A549 (cell line): ENCODE results near the gene PTGES2. TPM values are rescaled to one million over a fixed set of nuclear protein-coding genes. Genes with fewer than 3 reads are reported as not detected.

Experiments
- ATAC-seq, 2 experiments: fragments of 200-7000 bp in 1 of 2; fragments of >200 bp in 1 of 2; cut with Nextera tagmentation in 1 of 2; cut with Tn5 transposase in 1 of 2; 3 replicates each; pipeline versions ENCODE4 v1.8.0 to v1.9.1; 2018 to 2020; ENCODE audit warnings: mild to moderate bottlenecking in 1 of 2, moderate library complexity in 1 of 2
- CTCF ChIA-PET: fragments of 300-600 bp; sonication (Branson Sonifier 250); formaldehyde crosslinking; extraction: SDS; loops from one replicate; lab custom pipeline; 2021; ENCODE audit warnings: antibody characterized with exemption, inconsistent platforms; lab: Yijun Ruan, JAX
- POLR2A ChIA-PET: fragments of 350-600 bp; formaldehyde crosslinking; extraction: SDS; loops from one replicate; lab custom pipeline; 2021; ENCODE audit warnings: antibody characterized with exemption, inconsistent platforms; lab: Yijun Ruan, JAX
- DNase-seq, 2 experiments: peaks; one replicate each; pipeline versions ENCODE4 v3.0.0 to v3.0.0-alpha.2; 2011 to 2016; ENCODE audit warnings: low read depth in 1 of 2, low spot score in 1 of 2
- FAIRE-seq: peaks from 2 replicates; lab custom pipeline; 2011; peaks lifted over from hg19 to GRCh38; lab: Jason Lieb, UNC
- H3K27ac ChIP-seq, 2 experiments: fragments of >200 bp; sonication (Bioruptor Twin); formaldehyde crosslinking; 3 replicates each; pipeline ENCODE4 v1.5.1; 2016 to 2017
- H3K4me1 ChIP-seq: fragments of >200 bp; sonication (Bioruptor Twin); formaldehyde crosslinking; 3 replicates; pipeline ENCODE4 v1.6.1; 2016
- H3K4me2 ChIP-seq: fragments of >200 bp; sonication (Bioruptor Twin); formaldehyde crosslinking; 3 replicates; pipeline ENCODE4 v1.6.1; 2016
- H3K4me3 ChIP-seq: fragments of >200 bp; sonication (Bioruptor Twin); formaldehyde crosslinking; 3 replicates; pipeline ENCODE4 v1.5.1; 2016
- H3K9me3 ChIP-seq: fragments of >200 bp; sonication (Bioruptor Twin); formaldehyde crosslinking; 3 replicates; pipeline ENCODE4 v1.6.1; 2016
- CEBPB ChIP-seq, 2 experiments: fragments of >200 bp in 1 of 2; sonication (Bioruptor Twin) in 1 of 2; formaldehyde crosslinking in 1 of 2; IDR thresholded peaks; 2 replicates each; pipeline ENCODE4 v1.6.1; 2012 to 2016
- CHD4 ChIP-seq: fragments of 200-600 bp; sonication (generic); IDR thresholded peaks from 2 replicates; pipeline ENCODE4 v1.6.1; 2016; ENCODE audit warnings: antibody characterized with exemption, mild to moderate bottlenecking, borderline replicate concordance
- CTCF ChIP-seq: fragments of >200 bp; sonication (Bioruptor Twin); formaldehyde crosslinking; IDR thresholded peaks from 3 replicates; pipeline ENCODE4 v1.5.1; 2016
- EHF ChIP-seq: fragments of 250-450 bp; sonication (Bioruptor Pico); IDR thresholded peaks from 2 replicates; pipeline ENCODE4 v1.5.0; 2020; ENCODE audit warnings: mild to moderate bottlenecking
- EHMT2 ChIP-seq: fragments of 200-600 bp; sonication (generic); IDR thresholded peaks from 2 replicates; pipeline ENCODE4 v1.6.1; 2016; ENCODE audit warnings: antibody characterized with exemption, low read depth, mild to moderate bottlenecking, moderate library complexity
- FOSL2 ChIP-seq, 2 experiments: fragments of 450-650 bp in 1 of 2; fragments of >200 bp in 1 of 2; sonication (Bioruptor Twin) in 1 of 2; formaldehyde crosslinking; IDR thresholded peaks; 2 replicates each; pipeline versions ENCODE4 v1.5.0 to v1.6.1; 2016 to 2020; ENCODE audit warnings: mild to moderate bottlenecking in 1 of 2, moderate library complexity in 1 of 2
- FOXS1 ChIP-seq: fragments of 250-450 bp; sonication (Bioruptor Pico); IDR thresholded peaks from 2 replicates; pipeline ENCODE4 v1.5.0; 2020; ENCODE audit warnings: mild to moderate bottlenecking, moderate library complexity
- HDAC2 ChIP-seq: fragments of 200-600 bp; sonication (generic); IDR thresholded peaks from 2 replicates; pipeline ENCODE4 v1.6.1; 2016
- HES2 ChIP-seq: fragments of >200 bp; sonication (Bioruptor Twin); formaldehyde crosslinking; IDR thresholded peaks from 2 replicates; pipeline ENCODE4 v1.6.1; 2016
- HEYL ChIP-seq: fragments of 250-450 bp; sonication (Bioruptor Pico); IDR thresholded peaks from 2 replicates; pipeline ENCODE4 v1.8.0; 2021; ENCODE audit warnings: mild to moderate bottlenecking, moderate library complexity
- HOXA7 ChIP-seq: fragments of 250-450 bp; sonication (Bioruptor Pico); IDR thresholded peaks from 2 replicates; pipeline ENCODE4 v1.5.0; 2020; ENCODE audit warnings: mild to moderate bottlenecking, moderate library complexity
- HOXB13 ChIP-seq: fragments of 250-450 bp; sonication (Bioruptor Pico); IDR thresholded peaks from 2 replicates; pipeline ENCODE4 v1.5.0; 2020; ENCODE audit warnings: low read depth, mild to moderate bottlenecking, moderate library complexity
- JUN ChIP-seq, 2 experiments: fragments of >200 bp; sonication (Bioruptor Twin); formaldehyde crosslinking; IDR thresholded peaks; 2 replicates in 1 of 2; 3 replicates in 1 of 2; pipeline ENCODE4 v1.6.1; 2016 to 2017
- KDM1A ChIP-seq: fragments of 200-600 bp; sonication (generic); IDR thresholded peaks from 2 replicates; pipeline ENCODE4 v1.6.1; 2016; ENCODE audit warnings: low read depth, mild to moderate bottlenecking
- MAFK ChIP-seq: fragments of 450-650 bp; IDR thresholded peaks from 2 replicates; pipeline ENCODE4 v1.6.1; 2014; ENCODE audit not compliant: partially characterized antibody
- MAZ ChIP-seq: fragments of 150-350 bp; IDR thresholded peaks from 2 replicates; pipeline ENCODE4 v1.6.1; 2014; ENCODE audit warnings: antibody characterized with exemption, low read depth, low read length, borderline replicate concordance
- MYC ChIP-seq: IDR thresholded peaks from 2 replicates; pipeline ENCODE4 v1.6.1; 2012; ENCODE audit warnings: mild to moderate bottlenecking, inconsistent platforms, low read length, improper control_type of control experiment, borderline replicate concordance
- NFE2L2 ChIP-seq: fragments of 150-350 bp; conservative IDR thresholded peaks from 2 replicates; pipeline ENCODE4 v1.6.1; 2014; ENCODE audit warnings: low read length
- NPAS2 ChIP-seq: fragments of 250-450 bp; sonication (Bioruptor Pico); IDR thresholded peaks from 2 replicates; pipeline ENCODE4 v1.8.0; 2022; ENCODE audit warnings: mild to moderate bottlenecking, moderate library complexity, borderline replicate concordance
- POLR2A ChIP-seq: IDR thresholded peaks from 2 replicates; pipeline ENCODE4 v1.6.1; 2012; ENCODE audit warnings: mild to moderate bottlenecking, low read length
- RARB ChIP-seq: fragments of 250-450 bp; sonication (Bioruptor Pico); IDR thresholded peaks from 2 replicates; pipeline ENCODE4 v1.8.0; 2021; ENCODE audit warnings: mild to moderate bottlenecking, moderate library complexity
- RNF2 ChIP-seq: fragments of 200-600 bp; sonication (generic); IDR thresholded peaks from 2 replicates; pipeline ENCODE4 v1.6.1; 2016; ENCODE audit warnings: low read depth, mild to moderate bottlenecking, antibody characterized with exemption, moderate library complexity, borderline replicate concordance
- SREBF2 ChIP-seq: fragments of 450-650 bp; IDR thresholded peaks from 2 replicates; pipeline ENCODE4 v1.6.1; 2014; ENCODE audit warnings: mild to moderate bottlenecking, moderate library complexity
- TP53 ChIP-seq: fragments of 250-450 bp; sonication (Bioruptor Pico); IDR thresholded peaks from 2 replicates; pipeline ENCODE4 v1.5.0; 2021; ENCODE audit warnings: mild to moderate bottlenecking, moderate library complexity
- ZC3H11A ChIP-seq: fragments of 450-650 bp; IDR thresholded peaks from 2 replicates; pipeline ENCODE4 v1.6.1; 2014; ENCODE audit warnings: antibody characterized with exemption, mild to moderate bottlenecking
- WGBS: methylation state at CpG from one replicate; pipeline ENCODE4 v1.1.6; 2017; ENCODE audit errors: missing lambda C conversion rate; 5-methylcytosine and 5-hydroxymethylcytosine counted together
- polyA plus RNA-seq, 4 experiments: library from polyadenylated mRNA; depleted of rRNA in 3 of 4; stranded (reverse); fragments of >200 nt; fragmentation: RNase III in 1 of 4; extraction: RNeasy Plus Mini Kit Qiagen cat#74134 plus additional on column Dnase treatment in 1 of 4; gene quantifications; 2 replicates in 3 of 4; 3 replicates in 1 of 4; pipeline ENCODE4 v1.2.3, GENCODE V29; 2011 to 2017
- TF ChIP-seq, protein P1 (sequence below): fragments of 450-650 bp; IDR thresholded peaks from 2 replicates; pipeline ENCODE4 v1.6.1; 2014; ENCODE audit warnings: antibody characterized with exemption
- TF ChIP-seq, protein P2 (sequence below): fragments of 250-450 bp; sonication (Bioruptor Pico); IDR thresholded peaks from 2 replicates; pipeline ENCODE4 v1.5.0; 2020; ENCODE audit warnings: low read depth, mild to moderate bottlenecking, moderate library complexity
- TF ChIP-seq, protein P3 (sequence below): fragments of 250-450 bp; sonication (Bioruptor Pico); IDR thresholded peaks from 2 replicates; pipeline ENCODE4 v1.5.0; 2021; ENCODE audit warnings: mild to moderate bottlenecking, moderate library complexity, borderline replicate concordance

Gene PTGES2
- polyA plus RNA-seq, 2 of the 4 experiments (the other 2 are of a cell fraction), result 94.1 to 94.5 TPM

DNA sequence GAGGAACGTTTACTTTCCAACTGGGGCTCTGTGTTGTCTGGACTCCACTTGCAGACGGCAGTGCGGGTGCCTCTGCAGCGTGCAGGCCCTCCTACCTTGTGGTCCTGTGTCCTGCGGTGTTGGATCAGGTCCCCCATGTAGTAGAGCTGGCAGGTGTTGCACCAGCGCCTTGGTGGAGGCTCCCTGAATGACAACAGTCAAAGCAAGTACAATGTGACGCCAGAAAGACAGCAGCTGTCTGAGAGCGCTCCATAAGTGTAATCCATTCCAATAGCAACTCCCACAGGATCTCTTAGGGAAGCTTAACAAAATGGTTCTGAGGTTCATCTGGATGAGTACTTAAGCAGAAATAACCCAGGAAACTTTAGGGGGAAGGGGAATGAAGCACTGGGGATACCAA, 42.4 kb upstream of the PTGES2 start:
- CTCF ChIA-PET, result interaction anchor here (0.7 to 5.5 kb wide), 8 partner anchors 9 to 52 kb away, joined by 3 to 41 read pairs (median 4); partner anchors contain the start of genes CIZ1 and DNM1
- ATAC-seq (no peak), FAIRE-seq (no peak), DNase-seq (no peak)
- TF ChIP-seq ZC3H11A, result no peak
- no peak for TF ChIP-seq JUN (IDR thresholded peaks at IDR 0.05)
- TF ChIP-seq RNF2, result no peak
- TF ChIP-seq FOXS1, result no peak
- TF ChIP-seq, protein P1, sequence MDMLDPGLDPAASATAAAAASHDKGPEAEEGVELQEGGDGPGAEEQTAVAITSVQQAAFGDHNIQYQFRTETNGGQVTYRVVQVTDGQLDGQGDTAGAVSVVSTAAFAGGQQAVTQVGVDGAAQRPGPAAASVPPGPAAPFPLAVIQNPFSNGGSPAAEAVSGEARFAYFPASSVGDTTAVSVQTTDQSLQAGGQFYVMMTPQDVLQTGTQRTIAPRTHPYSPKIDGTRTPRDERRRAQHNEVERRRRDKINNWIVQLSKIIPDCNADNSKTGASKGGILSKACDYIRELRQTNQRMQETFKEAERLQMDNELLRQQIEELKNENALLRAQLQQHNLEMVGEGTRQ, result no peak
- TF ChIP-seq HES2, result no peak
- H3K4me3 ChIP-seq, result no peak overlapping the region
- WGBS, result 96% methylated on average over 8 of the region's 8 CpGs
- no peak overlapping the region for H3K4me2 ChIP-seq
- no peaks in the 10 kb centered on the region for H3K4me1 ChIP-seq
- no peak overlapping the region for H3K27ac ChIP-seq
- no peaks in the 10 kb centered on the region for H3K9me3 ChIP-seq
- POLR2A ChIA-PET, result no interaction called here

- Histone ChIP-seq H3K9me3 (no peaks in the 10 kb centered on the region), H3K4me1 (no peaks in the 10 kb centered on the region), H3K27ac (no peak overlapping the region), H3K4me3 (no peak overlapping the region), H3K4me2 (no peak overlapping the region)
- no peak for FAIRE-seq
- WGBS, result 86% methylated on average over 8 of the region's 8 CpGs
- ATAC-seq, result no peak
- DNase-seq, result no peak
- TF ChIP-seq TP53 (no peak), CEBPB (IDR thresholded peaks at IDR 0.05) (no peak), MYC (no peak), RNF2 (no peak), EHF (CRISPR knock-in tag) (no peak), HEYL (CRISPR knock-in tag) (no peak), HOXB13 (CRISPR knock-in tag) (no peak), RARB (CRISPR knock-in tag) (no peak), FOXS1 (no peak), NFE2L2 (no peak)
- POLR2A ChIA-PET, result no interaction called here
- CTCF ChIA-PET, result interaction anchor here (0.6 to 5.5 kb wide), 7 partner anchors 8 to 127 kb away, joined by 3 to 41 read pairs (median 3); partner anchors contain the start of genes CIZ1 and DNM1
Observed at GRCh38 chr9:128169492-128169891, 42.0 kb upstream of the PTGES2 start.

GRCh38 chr9:128168731-128169308, 41.3 kb upstream of the PTGES2 start:
- no peak for TF ChIP-seq HDAC2
- TF ChIP-seq CTCF, result no peak
- TF ChIP-seq MAFK, result no peak
- TF ChIP-seq, protein P2, sequence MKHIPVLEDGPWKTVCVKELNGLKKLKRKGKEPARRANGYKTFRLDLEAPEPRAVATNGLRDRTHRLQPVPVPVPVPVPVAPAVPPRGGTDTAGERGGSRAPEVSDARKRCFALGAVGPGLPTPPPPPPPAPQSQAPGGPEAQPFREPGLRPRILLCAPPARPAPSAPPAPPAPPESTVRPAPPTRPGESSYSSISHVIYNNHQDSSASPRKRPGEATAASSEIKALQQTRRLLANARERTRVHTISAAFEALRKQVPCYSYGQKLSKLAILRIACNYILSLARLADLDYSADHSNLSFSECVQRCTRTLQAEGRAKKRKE (CRISPR knock-in tag), result no peak
- no peak for TF ChIP-seq EHMT2
- no peak for TF ChIP-seq SREBF2
- no peak for TF ChIP-seq CHD4
- TF ChIP-seq POLR2A, result no peak
- TF ChIP-seq, protein P3, sequence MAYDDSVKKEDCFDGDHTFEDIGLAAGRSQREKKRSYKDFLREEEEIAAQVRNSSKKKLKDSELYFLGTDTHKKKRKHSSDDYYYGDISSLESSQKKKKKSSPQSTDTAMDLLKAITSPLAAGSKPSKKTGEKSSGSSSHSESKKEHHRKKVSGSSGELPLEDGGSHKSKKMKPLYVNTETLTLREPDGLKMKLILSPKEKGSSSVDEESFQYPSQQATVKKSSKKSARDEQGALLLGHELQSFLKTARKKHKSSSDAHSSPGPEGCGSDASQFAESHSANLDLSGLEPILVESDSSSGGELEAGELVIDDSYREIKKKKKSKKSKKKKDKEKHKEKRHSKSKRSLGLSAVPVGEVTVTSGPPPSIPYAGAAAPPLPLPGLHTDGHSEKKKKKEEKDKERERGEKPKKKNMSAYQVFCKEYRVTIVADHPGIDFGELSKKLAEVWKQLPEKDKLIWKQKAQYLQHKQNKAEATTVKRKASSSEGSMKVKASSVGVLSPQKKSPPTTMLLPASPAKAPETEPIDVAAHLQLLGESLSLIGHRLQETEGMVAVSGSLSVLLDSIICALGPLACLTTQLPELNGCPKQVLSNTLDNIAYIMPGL (CRISPR knock-in tag), result no peak
- TF ChIP-seq FOSL2 (IDR thresholded peaks at IDR 0.05), result no peak
- TF ChIP-seq FOSL2 (CRISPR knock-in tag; IDR thresholded peaks at IDR 0.05), result no peak
- TF ChIP-seq MAZ, result no peak
- no peak for TF ChIP-seq KDM1A
- TF ChIP-seq NPAS2 (CRISPR knock-in tag), result no peak
- no peak for TF ChIP-seq HOXA7 (CRISPR knock-in tag)
- H3K4me1 ChIP-seq, result no peaks in the 10 kb centered on the region
- H3K4me3 ChIP-seq, result no peak overlapping the region
- WGBS, result 82% methylated on average over 8 of the region's 8 CpGs
- POLR2A ChIA-PET, result interaction anchor here (0.6 kb wide), 1 partner anchor 15 kb away, joined by 3 read pairs; no protein-coding TSS in a partner anchor
- no peak overlapping the region for H3K27ac ChIP-seq
- H3K4me2 ChIP-seq, result no peak overlapping the region
- CTCF ChIA-PET, result interaction anchor here (0.6 to 5.5 kb wide), 5 partner anchors 13 to 127 kb away, joined by 3 to 41 read pairs (median 4); no protein-coding TSS in a partner anchor
- FAIRE-seq, result no peak
- no peak for DNase-seq
- H3K9me3 ChIP-seq, result no peaks in the 10 kb centered on the region
- no peak for ATAC-seq
